Neuronal stem cell (in vitro differentiated cells): Measurements from ENCODE around the gene LHX6.

Source experiments
- DNase-seq: peaks from one replicate; pipeline ENCODE4 v3.0.0-alpha.2; 2013; ENCODE audit warnings: low spot score
- H2AFZ ChIP-seq: one replicate; pipeline ENCODE4 v1.6.1; 2013; ENCODE audit warnings: mild to moderate bottlenecking, low read length, inconsistent platforms
- H2AK5ac ChIP-seq: 2 replicates; pipeline ENCODE4 v1.6.1; 2013; ENCODE audit warnings: low read depth, mild to moderate bottlenecking, inconsistent platforms, low read length, moderate library complexity, mixed read lengths
- H2BK120ac ChIP-seq: 2 replicates; pipeline ENCODE4 v1.6.1; 2013; ENCODE audit warnings: low read depth, mild to moderate bottlenecking, inconsistent platforms, low read length, moderate library complexity, mixed read lengths
- H2BK12ac ChIP-seq: one replicate; pipeline ENCODE4 v1.6.1; 2013; ENCODE audit warnings: low read length, inconsistent platforms
- H2BK15ac ChIP-seq: 2 replicates; pipeline ENCODE4 v1.6.1; 2013; ENCODE audit warnings: mild to moderate bottlenecking, low read length, inconsistent platforms, mixed read lengths
- H2BK5ac ChIP-seq: one replicate; pipeline ENCODE4 v1.6.1; 2013; ENCODE audit warnings: inconsistent platforms, mild to moderate bottlenecking, low read length, moderate library complexity
- H3K14ac ChIP-seq: one replicate; pipeline ENCODE4 v1.6.1; 2013; ENCODE audit warnings: low read length, inconsistent platforms
- H3K18ac ChIP-seq: 2 replicates; pipeline ENCODE4 v1.6.1; 2013; ENCODE audit warnings: low read length, inconsistent platforms
- H3K23ac ChIP-seq: 2 replicates; pipeline ENCODE4 v1.6.1; 2013; ENCODE audit warnings: low read depth, mild to moderate bottlenecking, mixed read lengths, low read length, inconsistent platforms; ENCODE audit not compliant: poor library complexity
- H3K27ac ChIP-seq: replicated peaks from 3 replicates; pipeline ENCODE4 v1.5.1; 2013; ENCODE audit warnings: low read length, inconsistent platforms
- H3K27me3 ChIP-seq, 3 experiments: 2 replicates each; pipeline ENCODE4 v1.6.1; 2013; ENCODE audit warnings: low read length in 3 of 3, mild to moderate bottlenecking in 2 of 3, inconsistent platforms in 1 of 3, low read depth in 1 of 3, mixed read lengths in 1 of 3, moderate library complexity in 1 of 3; ENCODE audit not compliant: control insufficient read depth in 3 of 3, insufficient read depth in 3 of 3
- H3K36me3 ChIP-seq, 2 donors: replicated peaks in 1 of 2; 2 replicates each; pipeline ENCODE4 v1.6.1; 2013; ENCODE audit warnings: low read length in 2 of 2; ENCODE audit not compliant: control insufficient read depth in 2 of 2, insufficient read depth in 2 of 2
- H3K4ac ChIP-seq: 2 replicates; pipeline ENCODE4 v1.6.1; 2013; ENCODE audit warnings: inconsistent platforms, mild to moderate bottlenecking, low read length, moderate library complexity
- H3K4me1 ChIP-seq, 2 donors: 1 replicate in 1 of 2; 2 replicates in 1 of 2; pipeline ENCODE4 v1.6.1; 2013; ENCODE audit warnings: low read length in 2 of 2, low read depth in 1 of 2; ENCODE audit not compliant: control insufficient read depth in 2 of 2, insufficient read depth in 1 of 2
- H3K4me2 ChIP-seq: one replicate; pipeline ENCODE4 v1.6.1; 2013; ENCODE audit warnings: mild to moderate bottlenecking, low read length, inconsistent platforms; ENCODE audit not compliant: insufficient read depth, poor library complexity, severe bottlenecking
- H3K4me3 ChIP-seq, 2 donors: 2 replicates each; pipeline ENCODE4 v1.5.1; 2013; ENCODE audit warnings: low read length in 2 of 2, mild to moderate bottlenecking in 2 of 2, inconsistent platforms in 1 of 2, moderate library complexity in 1 of 2
- H3K79me1 ChIP-seq: one replicate; pipeline ENCODE4 v1.6.1; 2013; ENCODE audit warnings: low read depth, mild to moderate bottlenecking, inconsistent platforms, low read length, moderate library complexity
- H3K9ac ChIP-seq: one replicate; pipeline ENCODE4 v1.6.1; 2013; ENCODE audit warnings: mild to moderate bottlenecking, low read depth, low read length, inconsistent platforms; ENCODE audit not compliant: poor library complexity
- H3K9me3 ChIP-seq, 2 donors: replicated peaks in 1 of 2; 2 replicates each; pipeline versions ENCODE3 to v1.6.1; 2013; ENCODE audit warnings: low read length in 2 of 2, mild to moderate bottlenecking in 2 of 2, inconsistent platforms in 1 of 2, low read depth in 1 of 2, mixed read lengths in 1 of 2, moderate library complexity in 1 of 2; ENCODE audit not compliant: control insufficient read depth in 2 of 2, insufficient read depth in 1 of 2
- H4K8ac ChIP-seq: one replicate; pipeline ENCODE4 v1.6.1; 2013; ENCODE audit warnings: low read depth, mild to moderate bottlenecking, inconsistent platforms, low read length, moderate library complexity
- H4K91ac ChIP-seq: one replicate; pipeline ENCODE4 v1.6.1; 2013; ENCODE audit warnings: low read length, low read depth, mild to moderate bottlenecking, inconsistent platforms; ENCODE audit not compliant: poor library complexity
- WGBS, 2 donors: extraction: QIAGEN DNeasy Blood & Tissue Kit; methylation state at CpG; one replicate each; pipeline ENCODE4 v1.1.7; 2013; ENCODE audit warnings: missing lambda C conversion rate in 2 of 2, mixed read lengths in 1 of 2; ENCODE audit not compliant: insufficient read length in 2 of 2, insufficient replicate concordance in 1 of 2; ENCODE audit errors: extremely low coverage in 2 of 2; 5-methylcytosine and 5-hydroxymethylcytosine counted together

Gene LHX6

GRCh38 chr9:122268041-122268814 lies 39.5 kb upstream of the LHX6 start:
- no peak overlapping the region for H3K4ac ChIP-seq

GRCh38 chr9:122265149-122265915 lies 36.6 kb upstream of the LHX6 start:
- no peaks in the 10 kb centered on the region for H3K27me3 ChIP-seq
- H3K4ac ChIP-seq, result no peak overlapping the region
- H2BK12ac ChIP-seq, result no peak overlapping the region
- H3K27ac ChIP-seq, result no peak overlapping the region
- H3K36me3 ChIP-seq, result peaks cover 0 to 25% of the 10 kb centered on the region in 2 donors
- no peak overlapping the region for H2BK15ac ChIP-seq
- H4K91ac ChIP-seq, result no peak overlapping the region
- no peak for DNase-seq
- no peaks in the 10 kb centered on the region for H3K9me3 ChIP-seq
- no peaks in the 10 kb centered on the region for H3K79me1 ChIP-seq
- H3K4me2 ChIP-seq, result peak overlapping the region; percentile 87
- no CpG with 5 or more reads among the region's 17 CpGs for WGBS, 2 donors
- H4K8ac ChIP-seq, result no peak overlapping the region
- no peak overlapping the region for H3K18ac ChIP-seq
- peak overlapping the region; percentile 98 for H2AFZ ChIP-seq
- peaks cover 0 to 4% of the 10 kb centered on the region in 2 donors for H3K4me1 ChIP-seq
- peak overlapping the region; percentile 94 for H3K9ac ChIP-seq
- H3K23ac ChIP-seq, result no peak overlapping the region
- H2AK5ac ChIP-seq, result no peak overlapping the region
- peak overlapping the region; percentile 82 to 93 for H3K4me3 ChIP-seq
- no peak overlapping the region for H3K14ac ChIP-seq
- H2BK120ac ChIP-seq, result no peak overlapping the region
- no peak overlapping the region for H2BK5ac ChIP-seq

More at GRCh38 chr9:122268041-122268814, 39.5 kb upstream of the LHX6 start:
- Histone ChIP-seq H2AK5ac (no peak overlapping the region), H3K79me1 (peaks cover 2% of the 10 kb centered on the region), H3K4me3 (no peak overlapping the region), H4K91ac (no peak overlapping the region), H3K27ac (no peak overlapping the region), H3K4me2 (no peak overlapping the region), H3K4me1 (peaks cover 0 to 4% of the 10 kb centered on the region in 2 donors), H3K18ac (no peak overlapping the region), H3K9ac (no peak overlapping the region), H3K14ac (no peak overlapping the region), H4K8ac (no peak overlapping the region), H2AFZ (no peak overlapping the region), H2BK15ac (no peak overlapping the region), H3K23ac (no peak overlapping the region), H3K9me3 (no peaks in the 10 kb centered on the region), H2BK120ac (no peak overlapping the region), H3K36me3 (peaks cover 2 to 29% of the 10 kb centered on the region in 2 donors), H2BK12ac (no peak overlapping the region), H3K27me3 (no peaks in the 10 kb centered on the region), H2BK5ac (no peak overlapping the region)
- DNase-seq, result no peak
- no CpG with 5 or more reads among the region's 6 CpGs for WGBS, 2 donors

- Histone ChIP-seq H4K91ac (no peak within 1 kb of the TSS), H3K27ac (peak within 1 kb of the TSS; percentile 80), H2AK5ac (no peak within 1 kb of the TSS), H3K27me3 (no peaks in the 10 kb centered on the region), H3K4ac (no peak within 1 kb of the TSS), H3K14ac (no peak within 1 kb of the TSS), H3K9me3 (no peaks in the 10 kb centered on the region), H3K9ac (peak within 1 kb of the TSS; percentile 94), H2AFZ (peak within 1 kb of the TSS; percentile 98), H4K8ac (no peak within 1 kb of the TSS), H2BK15ac (no peak within 1 kb of the TSS), H3K79me1 (no peaks in the 10 kb centered on the region), H3K4me3 (peak within 1 kb of the TSS; percentile 82 to 93), H3K36me3 (peaks cover 0 to 31% of the 10 kb centered on the region in 2 donors), H2BK120ac (no peak within 1 kb of the TSS), H2BK5ac (no peak within 1 kb of the TSS), H3K18ac (peak within 1 kb of the TSS; percentile 94), H3K4me2 (peak within 1 kb of the TSS; percentile 87), H3K23ac (peak within 1 kb of the TSS; percentile 50), H2BK12ac (no peak within 1 kb of the TSS), H3K4me1 (peaks cover 0 to 4% of the 10 kb centered on the region in 2 donors)
- WGBS, 2 donors, result no CpG with 5 or more reads among the region's 60 CpGs
- peak; percentile 91 for DNase-seq
Observed at GRCh38 chr9:122264360-122265148, 35.8 kb upstream of the LHX6 start, which contains the start of the genes MRRF and RBM18. TSS of gene MRRF (plus strand) at chr9:122264882. CDS start at chr9:122270892, 6,010 bp downstream. TSS of gene RBM18 (minus strand) at chr9:122264840. CDS start at chr9:122261492, 3,348 bp downstream.
